Bone marrow (tissue), 2 donors: ENCODE measurements around the gene CCNH.
A peak's percentile ranks its signal among the peaks of the same experiment; 100 is the strongest.

Experiments used
- DNase-seq, 2 donors: peaks; one replicate each; lab custom pipeline; 2025; lab: John Stamatoyannopoulos, UW

Gene CCNH

GRCh38 chr5:87403409-87403808 is 9.3 kb downstream of the CCNH start:
- DNase-seq: no peak

- DNase-seq: no peak
Observed at GRCh38 chr5:87401626-87402025, 11.1 kb downstream of the CCNH start.

- DNase-seq: peak in 1 of 2 donors; percentile 46
Observed at GRCh38 chr5:87400305-87400899, 12.3 kb downstream of the CCNH start.

- DNase-seq: no peak
Observed at GRCh38 chr5:87399720-87400119, 13.0 kb downstream of the CCNH start.

- DNase-seq: no peak
Observed at GRCh38 chr5:87398981-87399614, 13.6 kb downstream of the CCNH start.

- DNase-seq: no peak
Observed at GRCh38 chr5:87394411-87395165, 18.1 kb downstream of the CCNH start.

GRCh38 chr5:87393331-87393730 is 19.4 kb downstream of the CCNH start:
- no peak for DNase-seq

GRCh38 chr5:87392801-87393200 is 19.9 kb downstream of the CCNH start:
- no peak for DNase-seq

- DNase-seq: no peak
Observed at GRCh38 chr5:87392170-87392569, 20.6 kb downstream of the CCNH start.

GRCh38 chr5:87390576-87391199 is 22.0 kb downstream of the CCNH start:
- no peak for DNase-seq

- DNase-seq: no peak
Observed at GRCh38 chr5:87390075-87390474, 22.7 kb downstream of the CCNH start.

- no peak for DNase-seq
Observed at GRCh38 chr5:87389296-87390034, 23.3 kb downstream of the CCNH start.

GRCh38 chr5:87388129-87388528 is 24.6 kb downstream of the CCNH start:
- no peak for DNase-seq

- DNase-seq: no peak
Observed at GRCh38 chr5:87385802-87386201, 26.9 kb downstream of the CCNH start.

- DNase-seq: no peak
Observed at GRCh38 chr5:87383216-87383615, 29.5 kb downstream of the CCNH start.

- DNase-seq: no peak
Observed at GRCh38 chr5:87382224-87382623, 30.5 kb downstream of the CCNH start.

GRCh38 chr5:87372705-87373104 is 40.0 kb downstream of the CCNH start:
- no peak for DNase-seq

GRCh38 chr5:87369431-87369830 is 43.3 kb downstream of the CCNH start:
- no peak for DNase-seq

- DNase-seq: no peak
Observed at GRCh38 chr5:87368601-87369000, 44.1 kb downstream of the CCNH start.

GRCh38 chr5:87367243-87367642 is 45.5 kb downstream of the CCNH start:
- no peak for DNase-seq

- no peak for DNase-seq
Observed at GRCh38 chr5:87361536-87362213, 51.1 kb downstream of the CCNH start.

- DNase-seq: no peak
Observed at GRCh38 chr5:87361031-87361445, 51.7 kb downstream of the CCNH start.
